ENCODE data around the gene VWDE. TPM values are rescaled to one million over a fixed set of nuclear protein-coding genes. Genes with fewer than 3 reads are reported as not detected.

VWDE gene
- total RNA-seq, 1 experiment from 2014 or later = 13.7 TPM

GRCh38 chr7:12287901-12288300 is 115.8 kb downstream of the VWDE start:
- Histone ChIP-seq H3K4me3 (replicated peaks in 1 of 2; ENCODE audit: low read depth in 1 of 2, low read length in 2 of 2) (no peak overlapping the region), H3K9me2 (ENCODE audit: insufficient read depth) (no peaks in the 10 kb centered on the region), H3K9ac (ENCODE audit: low read length) (no peak overlapping the region), H3K27ac (ENCODE audit: low read depth, low read length) (no peak overlapping the region), H4K20me1 (ENCODE audit: insufficient read depth) (no peaks in the 10 kb centered on the region), H3K4me1 (ENCODE audit: control insufficient read depth in 1 of 2, insufficient read depth in 2 of 2, low read length in 2 of 2) (no peaks in the 10 kb centered on the region), H3K79me2 (ENCODE audit: insufficient read depth, low read length) (no peaks in the 10 kb centered on the region), H3K27me3 (ENCODE audit: insufficient read depth, low read length) (no peaks in the 10 kb centered on the region), H2AFZ (ENCODE audit: low read depth, low read length, poor library complexity, severe bottlenecking) (no peak overlapping the region), H3K4me2 (ENCODE audit: low read length) (no peak overlapping the region), H3K9me3 (ENCODE audit: control insufficient read depth in 1 of 2, insufficient read depth in 1 of 2, low read depth in 1 of 2, low read length in 2 of 2) (0 out of 4 replicates have a peak, but pooled peaks cover 0 to 2% of the 10 kb centered on the region in 2 experiments), H3K36me3 (ENCODE audit: control insufficient read depth in 1 of 2, insufficient read depth in 2 of 2, low read length in 2 of 2) (no peaks in the 10 kb centered on the region)
- ChIA-PET POLR2A (no interaction called here), RAD21 (ENCODE audit: low non-redundant PET in 1 of 2, low total read pairs in 2 of 2, uncharacterized antibody in 2 of 2, unreplicated experiment in 2 of 2) (no interaction called here), CTCF (no interaction called here)
- intact Hi-C loops (cut with micrococcal nuclease) = no loop called here
- DNase-seq (ENCODE audit: low read depth, low spot score) = no peak
- no peak for ATAC-seq
- BruUV-seq (replicated peaks) = no TSS peak
- no peak for TF ChIP-seq POLR2A (IDR thresholded peaks at IDR 0.05; ENCODE audit: borderline replicate concordance, extremely low read depth, insufficient read depth, insufficient read length)

DNA sequence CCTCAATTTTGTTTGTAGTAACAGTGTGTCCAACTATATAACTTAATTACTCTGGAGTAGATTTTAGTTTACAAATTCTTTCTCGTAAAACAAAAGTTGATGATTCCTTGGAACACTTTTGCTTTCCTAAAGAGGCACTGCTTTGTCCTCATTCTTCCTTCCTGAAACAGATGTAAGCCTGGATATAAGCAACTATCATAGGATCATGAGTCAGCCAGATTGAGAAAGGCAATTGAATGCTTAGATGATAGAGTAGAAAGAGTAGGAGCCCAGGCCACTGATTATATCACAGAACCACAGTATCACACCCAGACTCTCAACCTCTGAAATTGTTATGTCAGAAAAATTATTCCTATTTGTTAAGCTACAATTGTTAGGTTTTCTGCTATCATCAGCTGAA is 122.6 kb downstream of the VWDE start:
- Histone ChIP-seq H3K9me2 (ENCODE audit: insufficient read depth) (no peaks in the 10 kb centered on the region; the same call in 1 of the 2 replicates), H3K4me2 (ENCODE audit: low read length) (no peak overlapping the region), H3K9ac (ENCODE audit: low read length) (no peak overlapping the region), H4K20me1 (ENCODE audit: insufficient read depth) (no peaks in the 10 kb centered on the region), H2AFZ (ENCODE audit: low read depth, low read length, poor library complexity, severe bottlenecking) (no peak overlapping the region), H3K4me1 (ENCODE audit: control insufficient read depth in 1 of 2, insufficient read depth in 2 of 2, low read length in 2 of 2) (no peaks in the 10 kb centered on the region), H3K27ac (ENCODE audit: low read depth, low read length) (no peak overlapping the region), H3K4me3 (replicated peaks in 1 of 2; ENCODE audit: low read depth in 1 of 2, low read length in 2 of 2) (no peak overlapping the region), H3K79me2 (ENCODE audit: insufficient read depth, low read length) (no peaks in the 10 kb centered on the region), H3K27me3 (ENCODE audit: insufficient read depth, low read length) (no peaks in the 10 kb centered on the region), H3K36me3 (ENCODE audit: control insufficient read depth in 1 of 2, insufficient read depth in 2 of 2, low read length in 2 of 2) (no peaks in the 10 kb centered on the region), H3K9me3 (ENCODE audit: control insufficient read depth in 1 of 2, insufficient read depth in 1 of 2, low read depth in 1 of 2, low read length in 2 of 2) (no peaks in the 10 kb centered on the region)
- no TSS peak for BruUV-seq (replicated peaks)
- intact Hi-C loops (cut with micrococcal nuclease) = no loop called here
- POLR2A ChIA-PET = no interaction called here
- RAD21 ChIA-PET (ENCODE audit: low non-redundant PET in 1 of 2, low total read pairs in 2 of 2, uncharacterized antibody in 2 of 2, unreplicated experiment in 2 of 2) = no interaction called here
- CTCF ChIA-PET = no interaction called here
- no peak for ATAC-seq
- DNase-seq (ENCODE audit: low read depth, low spot score) = no peak
- TF ChIP-seq FOSL1 (IDR thresholded peaks at IDR 0.05; ENCODE audit: low read depth) = no peak
- TF ChIP-seq EZH2phosphoT487 (IDR thresholded peaks at IDR 0.05; ENCODE audit: borderline replicate concordance) = no peak
- no peak for TF ChIP-seq EGR1 (IDR thresholded peaks at IDR 0.05; ENCODE audit: low read depth)
- TF ChIP-seq SIN3A (IDR thresholded peaks at IDR 0.05; ENCODE audit: low read depth) = no peak
- TF ChIP-seq, protein P1, sequence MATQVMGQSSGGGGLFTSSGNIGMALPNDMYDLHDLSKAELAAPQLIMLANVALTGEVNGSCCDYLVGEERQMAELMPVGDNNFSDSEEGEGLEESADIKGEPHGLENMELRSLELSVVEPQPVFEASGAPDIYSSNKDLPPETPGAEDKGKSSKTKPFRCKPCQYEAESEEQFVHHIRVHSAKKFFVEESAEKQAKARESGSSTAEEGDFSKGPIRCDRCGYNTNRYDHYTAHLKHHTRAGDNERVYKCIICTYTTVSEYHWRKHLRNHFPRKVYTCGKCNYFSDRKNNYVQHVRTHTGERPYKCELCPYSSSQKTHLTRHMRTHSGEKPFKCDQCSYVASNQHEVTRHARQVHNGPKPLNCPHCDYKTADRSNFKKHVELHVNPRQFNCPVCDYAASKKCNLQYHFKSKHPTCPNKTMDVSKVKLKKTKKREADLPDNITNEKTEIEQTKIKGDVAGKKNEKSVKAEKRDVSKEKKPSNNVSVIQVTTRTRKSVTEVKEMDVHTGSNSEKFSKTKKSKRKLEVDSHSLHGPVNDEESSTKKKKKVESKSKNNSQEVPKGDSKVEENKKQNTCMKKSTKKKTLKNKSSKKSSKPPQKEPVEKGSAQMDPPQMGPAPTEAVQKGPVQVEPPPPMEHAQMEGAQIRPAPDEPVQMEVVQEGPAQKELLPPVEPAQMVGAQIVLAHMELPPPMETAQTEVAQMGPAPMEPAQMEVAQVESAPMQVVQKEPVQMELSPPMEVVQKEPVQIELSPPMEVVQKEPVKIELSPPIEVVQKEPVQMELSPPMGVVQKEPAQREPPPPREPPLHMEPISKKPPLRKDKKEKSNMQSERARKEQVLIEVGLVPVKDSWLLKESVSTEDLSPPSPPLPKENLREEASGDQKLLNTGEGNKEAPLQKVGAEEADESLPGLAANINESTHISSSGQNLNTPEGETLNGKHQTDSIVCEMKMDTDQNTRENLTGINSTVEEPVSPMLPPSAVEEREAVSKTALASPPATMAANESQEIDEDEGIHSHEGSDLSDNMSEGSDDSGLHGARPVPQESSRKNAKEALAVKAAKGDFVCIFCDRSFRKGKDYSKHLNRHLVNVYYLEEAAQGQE (IDR thresholded peaks at IDR 0.05; ENCODE audit: low read depth) = no peak
- no peak for TF ChIP-seq CBX3 (IDR thresholded peaks at IDR 0.05; ENCODE audit: low read depth)
- TF ChIP-seq CEBPB (IDR thresholded peaks at IDR 0.05; ENCODE audit: low read depth) = no peak
- TF ChIP-seq RAD21 (IDR thresholded peaks at IDR 0.05; ENCODE audit: low read depth) = no peak
- no peak for TF ChIP-seq ELF1 (IDR thresholded peaks at IDR 0.05; ENCODE audit: borderline replicate concordance, low read depth)
- no peak for TF ChIP-seq ZBTB33 (IDR thresholded peaks at IDR 0.05; ENCODE audit: extremely low read depth, insufficient replicate concordance, low read length)
- TF ChIP-seq ZNF274 (IDR thresholded peaks at IDR 0.05; ENCODE audit: low read depth, low read length) = no peak
- TF ChIP-seq POLR2AphosphoS5 (IDR thresholded peaks at IDR 0.05; ENCODE audit: low read depth, low read length) = no peak
- no peak for TF ChIP-seq ATF3 (IDR thresholded peaks at IDR 0.05)
- TF ChIP-seq POLR2A (IDR thresholded peaks at IDR 0.05; ENCODE audit: borderline replicate concordance, extremely low read depth, insufficient read depth, insufficient read length) = no peak
- no peak for TF ChIP-seq SP1 (IDR thresholded peaks at IDR 0.05; ENCODE audit: low read depth)
- no peak for TF ChIP-seq EZH2 (IDR thresholded peaks at IDR 0.05)
